GM08714 (cell line): ENCODE measurements around the gene ANO3.

Source experiments
- H3K4me3 ChIP-seq: fragments of 200-500 bp; sonication (Bioruptor generic); 2 replicates; pipeline ENCODE4 v1.5.1; 2014; ENCODE audit warnings: mild to moderate bottlenecking, low read length, inconsistent platforms
- ZNF274 ChIP-seq: IDR thresholded peaks from 2 replicates; pipeline ENCODE4 v1.6.1; 2012; ENCODE audit warnings: mild to moderate bottlenecking, low read depth, low read length

Gene ANO3

GRCh38 chr11:26330262-26330661, 1.7 kb upstream of the ANO3 start:
- TF ChIP-seq ZNF274, result no peak

GRCh38 chr11:26332572-26332915, 614 bp downstream of the ANO3 start:
- no peak overlapping the region for H3K4me3 ChIP-seq
- no peak for TF ChIP-seq ZNF274

More at GRCh38 chr11:26330262-26330661, 1.7 kb upstream of the ANO3 start:
- no peak overlapping the region for H3K4me3 ChIP-seq

GRCh38 chr11:26333906-26334305, 2.0 kb downstream of the ANO3 start:
- TF ChIP-seq ZNF274, result no peak
- no peak overlapping the region for H3K4me3 ChIP-seq

- no peak overlapping the region for H3K4me3 ChIP-seq
- TF ChIP-seq ZNF274, result no peak
These were observed 4.0 kb downstream of the ANO3 start for GRCh38 chr11:26335903-26336302.

- H3K4me3 ChIP-seq, result no peak overlapping the region
- no peak for TF ChIP-seq ZNF274
These were observed 12.7 kb downstream of the ANO3 start for GRCh38 chr11:26344647-26345046.

- H3K4me3 ChIP-seq, result no peak overlapping the region
- no peak for TF ChIP-seq ZNF274
These were observed 16.8 kb downstream of the ANO3 start for GRCh38 chr11:26348776-26349175.

- H3K4me3 ChIP-seq, result no peak overlapping the region
- no peak for TF ChIP-seq ZNF274
These were observed 18.1 kb downstream of the ANO3 start for GRCh38 chr11:26350002-26350401.

GRCh38 chr11:26353010-26353409, 21.1 kb downstream of the ANO3 start:
- no peak for TF ChIP-seq ZNF274

GRCh38 chr11:26359055-26359454, 27.1 kb downstream of the ANO3 start:
- H3K4me3 ChIP-seq, result no peak overlapping the region
- no peak for TF ChIP-seq ZNF274

More at GRCh38 chr11:26353010-26353409, 21.1 kb downstream of the ANO3 start:
- H3K4me3 ChIP-seq, result no peak overlapping the region

GRCh38 chr11:26365284-26365683, 33.4 kb downstream of the ANO3 start:
- TF ChIP-seq ZNF274, result no peak

GRCh38 chr11:26377619-26378018, 45.7 kb downstream of the ANO3 start:
- no peak for TF ChIP-seq ZNF274
- H3K4me3 ChIP-seq, result no peak overlapping the region

More at GRCh38 chr11:26365284-26365683, 33.4 kb downstream of the ANO3 start:
- H3K4me3 ChIP-seq, result no peak overlapping the region

GRCh38 chr11:26399336-26399735, 67.4 kb downstream of the ANO3 start:
- no peak overlapping the region for H3K4me3 ChIP-seq
- TF ChIP-seq ZNF274, result no peak

GRCh38 chr11:26410706-26411366, 78.9 kb downstream of the ANO3 start:
- H3K4me3 ChIP-seq, result no peak overlapping the region
- TF ChIP-seq ZNF274, result no peak

- H3K4me3 ChIP-seq, result no peak overlapping the region
- no peak for TF ChIP-seq ZNF274
These were observed 81.0 kb downstream of the ANO3 start for GRCh38 chr11:26412955-26413354.

- TF ChIP-seq ZNF274, result no peak
- H3K4me3 ChIP-seq, result no peak overlapping the region
These were observed 86.5 kb downstream of the ANO3 start for GRCh38 chr11:26418386-26418912.

- no peak for TF ChIP-seq ZNF274
- no peak overlapping the region for H3K4me3 ChIP-seq
These were observed 88.4 kb downstream of the ANO3 start for GRCh38 chr11:26420331-26420730.
